Mesenchymal stem cell (in vitro differentiated cells and primary cell): ENCODE data around the gene PDZD2.

Experiments used
- DNase-seq: peaks from one replicate; pipeline ENCODE4 v3.0.0-alpha.2; 2013
- H2AFZ ChIP-seq: one replicate; pipeline ENCODE4 v1.6.1; 2013; ENCODE audit warnings: low read depth, mild to moderate bottlenecking, control low read depth, inconsistent platforms, low read length, moderate library complexity
- H2AK5ac ChIP-seq: 2 replicates; pipeline ENCODE4 v1.6.1; 2013; ENCODE audit warnings: low read length, moderate library complexity, mild to moderate bottlenecking, inconsistent platforms; ENCODE audit not compliant: severe bottlenecking
- H2BK120ac ChIP-seq: one replicate; pipeline ENCODE4 v1.6.1; 2013; ENCODE audit warnings: low read depth, mild to moderate bottlenecking, inconsistent platforms, low read length, moderate library complexity
- H2BK12ac ChIP-seq, 2 experiments: one replicate each; pipeline ENCODE4 v1.6.1; 2013; ENCODE audit warnings: inconsistent platforms in 2 of 2, low read length in 2 of 2, mild to moderate bottlenecking in 2 of 2, moderate library complexity in 2 of 2, control low read depth in 1 of 2
- H2BK15ac ChIP-seq: one replicate; pipeline ENCODE4 v1.6.1; 2013; ENCODE audit warnings: mild to moderate bottlenecking, low read depth, inconsistent platforms; ENCODE audit not compliant: poor library complexity, severe bottlenecking
- H2BK5ac ChIP-seq: 2 replicates; pipeline ENCODE4 v1.6.1; 2013; ENCODE audit warnings: low read depth, mild to moderate bottlenecking, low read length, control low read depth, inconsistent platforms; ENCODE audit not compliant: poor library complexity, severe bottlenecking
- H3K14ac ChIP-seq, 2 experiments: one replicate each; pipeline ENCODE4 v1.6.1; 2013; ENCODE audit warnings: inconsistent platforms in 2 of 2, low read length in 2 of 2, control low read depth in 1 of 2, mild to moderate bottlenecking in 1 of 2, moderate library complexity in 1 of 2
- H3K18ac ChIP-seq, 2 experiments: one replicate each; pipeline ENCODE4 v1.6.1; 2013; ENCODE audit warnings: inconsistent platforms in 2 of 2, low read length in 2 of 2, control low read depth in 1 of 2, low read depth in 1 of 2, mild to moderate bottlenecking in 1 of 2
- H3K23ac ChIP-seq, 2 experiments: one replicate each; pipeline ENCODE4 v1.6.1; 2013; ENCODE audit warnings: inconsistent platforms in 2 of 2, low read length in 2 of 2, mild to moderate bottlenecking in 2 of 2, moderate library complexity in 2 of 2, control low read depth in 1 of 2
- H3K27ac ChIP-seq: 2 replicates; pipeline ENCODE4 v1.5.1; 2013; ENCODE audit warnings: mild to moderate bottlenecking, moderate library complexity, low read length, control low read depth, inconsistent platforms; ENCODE audit not compliant: poor library complexity, severe bottlenecking
- H3K27me3 ChIP-seq, 2 experiments: 2 replicates each; pipeline versions ENCODE4 v1.6.1 to v1.7.0; 2013; ENCODE audit warnings: low read length in 2 of 2, mild to moderate bottlenecking in 2 of 2, moderate library complexity in 2 of 2, control low read depth in 1 of 2, inconsistent platforms in 1 of 2; ENCODE audit not compliant: control insufficient read depth in 1 of 2, insufficient read depth in 1 of 2
- H3K36me3 ChIP-seq, 2 experiments: 2 replicates each; pipeline versions ENCODE4 v1.6.1 to v1.7.0; 2013; ENCODE audit warnings: low read length in 2 of 2, control low read depth in 1 of 2, inconsistent platforms in 1 of 2, low read depth in 1 of 2, mild to moderate bottlenecking in 1 of 2; ENCODE audit not compliant: insufficient read depth in 2 of 2, control insufficient read depth in 1 of 2
- H3K4ac ChIP-seq, 2 experiments: one replicate each; pipeline ENCODE4 v1.6.1; 2013; ENCODE audit warnings: inconsistent platforms in 2 of 2, low read length in 2 of 2, mild to moderate bottlenecking in 2 of 2, moderate library complexity in 2 of 2, control low read depth in 1 of 2, low read depth in 1 of 2
- H3K4me1 ChIP-seq: 2 replicates; pipeline ENCODE4 v1.6.1; 2013; ENCODE audit warnings: low read depth, low read length, control low read depth; ENCODE audit not compliant: control insufficient read depth, insufficient read depth
- H3K4me2 ChIP-seq: 2 replicates; pipeline ENCODE4 v1.6.1; 2013; ENCODE audit warnings: low read length, mild to moderate bottlenecking, inconsistent platforms; ENCODE audit not compliant: poor library complexity, severe bottlenecking
- H3K4me3 ChIP-seq, 2 experiments: 2 replicates each; pipeline versions ENCODE4 v1.5.1 to v1.7.0; 2013; ENCODE audit warnings: low read length in 2 of 2, mild to moderate bottlenecking in 2 of 2, control low read depth in 1 of 2, low read depth in 1 of 2; ENCODE audit not compliant: insufficient read depth in 1 of 2
- H3K79me1 ChIP-seq: replicated peaks from 2 replicates; pipeline ENCODE4 v1.6.1; 2013; ENCODE audit warnings: mild to moderate bottlenecking, control low read depth, low read length, inconsistent platforms; ENCODE audit not compliant: poor library complexity, severe bottlenecking
- H3K9ac ChIP-seq: 2 replicates; pipeline ENCODE4 v1.7.0; 2013; ENCODE audit warnings: mild to moderate bottlenecking, low read length, moderate library complexity
- H3K9me3 ChIP-seq: 2 replicates; pipeline ENCODE4 v1.7.0; 2013; ENCODE audit warnings: mild to moderate bottlenecking, low read length; ENCODE audit not compliant: control insufficient read depth
- H4K8ac ChIP-seq: one replicate; pipeline ENCODE4 v1.6.1; 2013; ENCODE audit warnings: inconsistent platforms, mild to moderate bottlenecking, low read length, moderate library complexity
- H4K91ac ChIP-seq: one replicate; pipeline ENCODE4 v1.6.1; 2013; ENCODE audit warnings: mild to moderate bottlenecking, low read length, inconsistent platforms
- WGBS: methylation state at CpG from one replicate; pipeline ENCODE4 v1.1.7; 2013; ENCODE audit warnings: mixed read lengths; 5-methylcytosine and 5-hydroxymethylcytosine counted together

Gene PDZD2

GRCh38 chr5:32108167-32108566, 469.2 kb downstream of the PDZD2 start:
- no peak overlapping the region for H2BK15ac ChIP-seq
- no peaks in the 10 kb centered on the region for H3K27me3 ChIP-seq
- no peak overlapping the region for H2BK5ac ChIP-seq
- no peak overlapping the region for H4K91ac ChIP-seq
- H3K18ac ChIP-seq: no peak overlapping the region
- no peak overlapping the region for H3K4me2 ChIP-seq
- H2AFZ ChIP-seq: no peak overlapping the region
- 100% methylated on average over 1 of the region's 4 CpGs for WGBS
- no peak overlapping the region for H3K23ac ChIP-seq
- H3K79me1 ChIP-seq: peaks cover 36% of the 10 kb centered on the region
- H3K4me1 ChIP-seq: no peaks in the 10 kb centered on the region
- H3K14ac ChIP-seq: no peak overlapping the region
- no peak overlapping the region for H2BK12ac ChIP-seq
- no peak overlapping the region for H3K27ac ChIP-seq
- no peak overlapping the region for H3K4ac ChIP-seq
- H2BK120ac ChIP-seq: no peak overlapping the region
- no peak overlapping the region for H3K9ac ChIP-seq
- no peaks in the 10 kb centered on the region for H3K9me3 ChIP-seq
- no peak overlapping the region for H2AK5ac ChIP-seq
- no peak overlapping the region for H4K8ac ChIP-seq
- no peak overlapping the region for H3K4me3 ChIP-seq
- peaks cover 44 to 94% of the 10 kb centered on the region in 2 experiments for H3K36me3 ChIP-seq
- DNase-seq: no peak

GRCh38 chr5:32109236-32109635, 470.3 kb downstream of the PDZD2 start:
- no peak overlapping the region for H3K4me2 ChIP-seq
- H3K9me3 ChIP-seq: no peaks in the 10 kb centered on the region
- no peak for DNase-seq
- no peak overlapping the region for H4K91ac ChIP-seq
- H3K4me1 ChIP-seq: no peaks in the 10 kb centered on the region
- H3K79me1 ChIP-seq: peaks cover 36% of the 10 kb centered on the region
- no peak overlapping the region for H3K9ac ChIP-seq
- H2AK5ac ChIP-seq: no peak overlapping the region
- no peak overlapping the region for H3K4ac ChIP-seq
- H3K23ac ChIP-seq: no peak overlapping the region
- H3K27me3 ChIP-seq: no peaks in the 10 kb centered on the region
- H2BK5ac ChIP-seq: no peak overlapping the region
- no peak overlapping the region for H3K14ac ChIP-seq
- H2BK120ac ChIP-seq: no peak overlapping the region
- no peak overlapping the region for H2BK12ac ChIP-seq
- H2BK15ac ChIP-seq: no peak overlapping the region
- no peak overlapping the region for H3K4me3 ChIP-seq
- 97% methylated on average over 10 of the region's 10 CpGs for WGBS
- no peak overlapping the region for H3K18ac ChIP-seq
- no peak overlapping the region for H2AFZ ChIP-seq
- H3K27ac ChIP-seq: no peak overlapping the region
- peaks cover 41 to 94% of the 10 kb centered on the region in 2 experiments for H3K36me3 ChIP-seq
- H4K8ac ChIP-seq: no peak overlapping the region

GRCh38 chr5:32110111-32110696, 471.3 kb downstream of the PDZD2 start:
- H3K9ac ChIP-seq: no peak overlapping the region
- H3K4me1 ChIP-seq: no peaks in the 10 kb centered on the region
- H3K79me1 ChIP-seq: peaks cover 36% of the 10 kb centered on the region
- 97% methylated on average over 3 of the region's 5 CpGs for WGBS
- H2BK5ac ChIP-seq: no peak overlapping the region
- H3K27ac ChIP-seq: no peak overlapping the region
- no peak overlapping the region for H2BK12ac ChIP-seq
- no peak overlapping the region for H4K8ac ChIP-seq
- H3K18ac ChIP-seq: no peak overlapping the region
- no peak overlapping the region for H3K4ac ChIP-seq
- no peak overlapping the region for H2BK15ac ChIP-seq
- H3K14ac ChIP-seq: no peak overlapping the region
- H3K4me3 ChIP-seq: no peak overlapping the region
- H2BK120ac ChIP-seq: no peak overlapping the region
- no peak overlapping the region for H3K23ac ChIP-seq
- H2AFZ ChIP-seq: no peak overlapping the region
- DNase-seq: no peak
- H4K91ac ChIP-seq: no peak overlapping the region
- H3K27me3 ChIP-seq: no peaks in the 10 kb centered on the region
- H2AK5ac ChIP-seq: no peak overlapping the region
- peaks cover 35 to 87% of the 10 kb centered on the region in 2 experiments for H3K36me3 ChIP-seq
- H3K9me3 ChIP-seq: no peaks in the 10 kb centered on the region
- no peak overlapping the region for H3K4me2 ChIP-seq

GRCh38 chr5:32115985-32116384, 477.1 kb downstream of the PDZD2 start:
- no peak overlapping the region for H3K23ac ChIP-seq
- no peak overlapping the region for H4K8ac ChIP-seq
- no peak for DNase-seq

More at GRCh38 chr5:32115985-32116384, 477.1 kb downstream of the PDZD2 start:
- H3K4ac ChIP-seq: no peak overlapping the region
- no peak overlapping the region for H2BK15ac ChIP-seq
- H3K27me3 ChIP-seq: no peaks in the 10 kb centered on the region
- no peaks in the 10 kb centered on the region for H3K9me3 ChIP-seq
- H3K36me3 ChIP-seq: peaks cover 31 to 61% of the 10 kb centered on the region in 2 experiments
- H3K4me1 ChIP-seq: peaks cover 5% of the 10 kb centered on the region
- H2BK120ac ChIP-seq: no peak overlapping the region
- H4K91ac ChIP-seq: no peak overlapping the region
- no peak overlapping the region for H2AFZ ChIP-seq
- no peak overlapping the region for H3K9ac ChIP-seq
- H3K4me2 ChIP-seq: no peak overlapping the region
- H3K18ac ChIP-seq: no peak overlapping the region
- no peak overlapping the region for H3K14ac ChIP-seq
- no peak overlapping the region for H2BK12ac ChIP-seq
- H3K4me3 ChIP-seq: no peak overlapping the region
- no peak overlapping the region for H2BK5ac ChIP-seq
- H3K79me1 ChIP-seq: peaks cover 20% of the 10 kb centered on the region
- H3K27ac ChIP-seq: no peak overlapping the region
- WGBS: 95% methylated on average over 3 of the region's 3 CpGs
- no peak overlapping the region for H2AK5ac ChIP-seq
